Neuronal stem cell (in vitro differentiated cells): ENCODE results near the gene ZBTB49.
A peak's percentile ranks its signal among the peaks of the same experiment; 100 is the strongest.

Experiments used
- DNase-seq: peaks from one replicate; pipeline ENCODE4 v3.0.0-alpha.2; 2013; ENCODE audit warnings: low spot score
- H2AFZ ChIP-seq: one replicate; pipeline ENCODE4 v1.6.1; 2013; ENCODE audit warnings: mild to moderate bottlenecking, low read length, inconsistent platforms
- H2AK5ac ChIP-seq: 2 replicates; pipeline ENCODE4 v1.6.1; 2013; ENCODE audit warnings: low read depth, mild to moderate bottlenecking, inconsistent platforms, low read length, moderate library complexity, mixed read lengths
- H2BK120ac ChIP-seq: 2 replicates; pipeline ENCODE4 v1.6.1; 2013; ENCODE audit warnings: low read depth, mild to moderate bottlenecking, inconsistent platforms, low read length, moderate library complexity, mixed read lengths
- H2BK12ac ChIP-seq: one replicate; pipeline ENCODE4 v1.6.1; 2013; ENCODE audit warnings: low read length, inconsistent platforms
- H2BK15ac ChIP-seq: 2 replicates; pipeline ENCODE4 v1.6.1; 2013; ENCODE audit warnings: mild to moderate bottlenecking, low read length, inconsistent platforms, mixed read lengths
- H2BK5ac ChIP-seq: one replicate; pipeline ENCODE4 v1.6.1; 2013; ENCODE audit warnings: inconsistent platforms, mild to moderate bottlenecking, low read length, moderate library complexity
- H3K14ac ChIP-seq: one replicate; pipeline ENCODE4 v1.6.1; 2013; ENCODE audit warnings: low read length, inconsistent platforms
- H3K18ac ChIP-seq: 2 replicates; pipeline ENCODE4 v1.6.1; 2013; ENCODE audit warnings: low read length, inconsistent platforms
- H3K23ac ChIP-seq: 2 replicates; pipeline ENCODE4 v1.6.1; 2013; ENCODE audit warnings: low read depth, mild to moderate bottlenecking, mixed read lengths, low read length, inconsistent platforms; ENCODE audit not compliant: poor library complexity
- H3K27ac ChIP-seq: replicated peaks from 3 replicates; pipeline ENCODE4 v1.5.1; 2013; ENCODE audit warnings: low read length, inconsistent platforms
- H3K27me3 ChIP-seq, 3 experiments: 2 replicates each; pipeline ENCODE4 v1.6.1; 2013; ENCODE audit warnings: low read length in 3 of 3, mild to moderate bottlenecking in 2 of 3, inconsistent platforms in 1 of 3, low read depth in 1 of 3, mixed read lengths in 1 of 3, moderate library complexity in 1 of 3; ENCODE audit not compliant: control insufficient read depth in 3 of 3, insufficient read depth in 3 of 3
- H3K36me3 ChIP-seq, 2 donors: replicated peaks in 1 of 2; 2 replicates each; pipeline ENCODE4 v1.6.1; 2013; ENCODE audit warnings: low read length in 2 of 2; ENCODE audit not compliant: control insufficient read depth in 2 of 2, insufficient read depth in 2 of 2
- H3K4ac ChIP-seq: 2 replicates; pipeline ENCODE4 v1.6.1; 2013; ENCODE audit warnings: inconsistent platforms, mild to moderate bottlenecking, low read length, moderate library complexity
- H3K4me1 ChIP-seq, 2 donors: 1 replicate in 1 of 2; 2 replicates in 1 of 2; pipeline ENCODE4 v1.6.1; 2013; ENCODE audit warnings: low read length in 2 of 2, low read depth in 1 of 2; ENCODE audit not compliant: control insufficient read depth in 2 of 2, insufficient read depth in 1 of 2
- H3K4me2 ChIP-seq: one replicate; pipeline ENCODE4 v1.6.1; 2013; ENCODE audit warnings: mild to moderate bottlenecking, low read length, inconsistent platforms; ENCODE audit not compliant: insufficient read depth, poor library complexity, severe bottlenecking
- H3K4me3 ChIP-seq, 2 donors: 2 replicates each; pipeline ENCODE4 v1.5.1; 2013; ENCODE audit warnings: low read length in 2 of 2, mild to moderate bottlenecking in 2 of 2, inconsistent platforms in 1 of 2, moderate library complexity in 1 of 2
- H3K79me1 ChIP-seq: one replicate; pipeline ENCODE4 v1.6.1; 2013; ENCODE audit warnings: low read depth, mild to moderate bottlenecking, inconsistent platforms, low read length, moderate library complexity
- H3K9ac ChIP-seq: one replicate; pipeline ENCODE4 v1.6.1; 2013; ENCODE audit warnings: mild to moderate bottlenecking, low read depth, low read length, inconsistent platforms; ENCODE audit not compliant: poor library complexity
- H3K9me3 ChIP-seq, 2 donors: replicated peaks in 1 of 2; 2 replicates each; pipeline versions ENCODE3 to v1.6.1; 2013; ENCODE audit warnings: low read length in 2 of 2, mild to moderate bottlenecking in 2 of 2, inconsistent platforms in 1 of 2, low read depth in 1 of 2, mixed read lengths in 1 of 2, moderate library complexity in 1 of 2; ENCODE audit not compliant: control insufficient read depth in 2 of 2, insufficient read depth in 1 of 2
- H4K8ac ChIP-seq: one replicate; pipeline ENCODE4 v1.6.1; 2013; ENCODE audit warnings: low read depth, mild to moderate bottlenecking, inconsistent platforms, low read length, moderate library complexity
- H4K91ac ChIP-seq: one replicate; pipeline ENCODE4 v1.6.1; 2013; ENCODE audit warnings: low read length, low read depth, mild to moderate bottlenecking, inconsistent platforms; ENCODE audit not compliant: poor library complexity
- WGBS, 2 donors: extraction: QIAGEN DNeasy Blood & Tissue Kit; methylation state at CpG; one replicate each; pipeline ENCODE4 v1.1.7; 2013; ENCODE audit warnings: missing lambda C conversion rate in 2 of 2, mixed read lengths in 1 of 2; ENCODE audit not compliant: insufficient read length in 2 of 2, insufficient replicate concordance in 1 of 2; ENCODE audit errors: extremely low coverage in 2 of 2; 5-methylcytosine and 5-hydroxymethylcytosine counted together

ZBTB49 gene

DNA sequence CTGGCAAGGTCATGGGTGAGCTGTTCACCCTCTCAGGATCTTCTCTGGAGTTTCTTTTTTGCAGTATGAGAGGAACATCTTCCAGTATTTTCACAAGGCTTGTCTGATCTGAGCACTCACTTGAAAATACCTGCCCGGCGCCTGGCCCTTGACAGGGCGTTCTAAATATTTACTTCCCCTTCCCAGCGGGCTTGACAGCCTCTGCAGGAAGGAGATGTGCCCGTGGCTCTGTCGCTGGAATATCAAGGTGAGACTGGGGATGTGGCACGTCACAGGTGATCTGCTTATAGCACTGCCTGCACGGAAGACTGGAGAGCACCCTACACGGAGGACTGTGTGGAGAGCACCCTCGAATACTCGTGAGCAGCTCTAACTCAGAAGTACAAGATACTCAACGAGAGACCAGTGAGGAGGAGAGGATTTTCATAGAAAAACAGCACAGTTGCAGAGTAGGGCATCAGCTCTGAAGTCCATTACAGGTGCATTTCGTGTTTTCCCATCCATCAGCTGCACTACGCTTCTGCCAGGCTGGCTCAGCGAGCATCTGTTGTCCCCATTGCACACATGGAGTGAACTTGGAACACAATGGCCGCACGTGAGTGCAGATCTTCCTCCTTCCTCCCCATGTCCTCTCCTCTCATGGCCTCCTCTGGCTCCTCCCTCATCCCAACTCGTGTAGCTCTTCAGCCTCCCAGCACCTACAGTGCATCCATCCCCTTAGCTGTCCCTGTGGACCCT, 32.1 kb downstream of the ZBTB49 start:
- no peak overlapping the region for H3K14ac ChIP-seq
- no peak overlapping the region for H2BK5ac ChIP-seq
- WGBS, 2 donors = no CpG with 5 or more reads among the region's 18 CpGs
- no peaks in the 10 kb centered on the region for H3K9me3 ChIP-seq
- no peak overlapping the region for H3K23ac ChIP-seq
- H3K4me2 ChIP-seq = no peak overlapping the region
- no peak overlapping the region for H3K18ac ChIP-seq
- no peak overlapping the region for H3K27ac ChIP-seq
- H3K27me3 ChIP-seq = no peaks in the 10 kb centered on the region
- no peak overlapping the region for H4K8ac ChIP-seq
- H2BK120ac ChIP-seq = no peak overlapping the region
- H4K91ac ChIP-seq = no peak overlapping the region
- peak overlapping the region in 1 of 2 donors; percentile 36 for H3K4me3 ChIP-seq
- H3K4ac ChIP-seq = no peak overlapping the region
- DNase-seq = no peak
- peaks cover 2 to 6% of the 10 kb centered on the region in 2 donors for H3K4me1 ChIP-seq
- no peak overlapping the region for H2BK12ac ChIP-seq
- H2AK5ac ChIP-seq = no peak overlapping the region
- H2BK15ac ChIP-seq = no peak overlapping the region
- H3K79me1 ChIP-seq = no peaks in the 10 kb centered on the region
- H2AFZ ChIP-seq = no peak overlapping the region
- H3K9ac ChIP-seq = no peak overlapping the region
- peaks cover 15 to 36% of the 10 kb centered on the region in 2 donors for H3K36me3 ChIP-seq

DNA sequence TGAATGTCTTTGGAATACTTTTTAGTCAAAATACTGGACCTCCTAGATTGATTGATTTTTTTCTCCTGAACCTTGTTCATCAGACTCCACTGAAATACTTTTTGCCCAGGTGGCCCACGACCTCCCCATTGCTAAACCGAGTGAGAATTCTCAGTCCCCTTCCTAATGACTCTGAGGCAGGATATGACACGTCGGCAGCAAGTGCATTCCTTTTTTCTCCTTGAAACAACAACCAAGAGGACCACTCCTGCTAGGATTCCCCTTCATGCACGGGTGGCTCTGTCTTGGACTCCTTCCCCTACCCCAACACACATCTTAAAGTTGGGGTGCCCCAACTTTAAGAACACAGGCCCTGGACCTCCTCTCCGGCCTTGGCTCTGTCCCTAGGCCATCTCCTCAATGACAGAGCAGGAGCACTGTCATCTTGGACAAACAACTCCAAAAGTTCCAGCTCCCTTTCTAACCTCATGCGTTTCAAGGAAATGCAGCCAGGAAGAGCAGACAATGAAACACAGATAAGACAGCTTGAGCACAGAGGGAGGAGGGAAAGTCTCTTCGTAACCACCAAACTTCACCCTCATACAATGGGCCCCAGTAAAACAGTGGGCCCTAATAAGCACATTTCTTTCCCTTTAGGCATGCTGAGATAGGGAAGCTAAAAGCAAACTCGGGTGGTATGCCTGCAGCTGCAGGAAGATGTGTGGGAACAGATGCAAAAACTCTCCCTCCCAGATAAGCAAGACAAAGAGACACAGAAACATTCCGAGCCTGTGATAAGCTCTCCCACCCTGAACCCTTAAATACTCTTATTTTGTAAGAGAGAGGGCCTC, 33.9 kb downstream of the ZBTB49 start:
- Histone ChIP-seq H2BK120ac (no peak overlapping the region), H3K4me3 (no peak overlapping the region), H2BK12ac (no peak overlapping the region), H3K79me1 (no peaks in the 10 kb centered on the region), H3K27me3 (no peaks in the 10 kb centered on the region), H3K18ac (peak overlapping the region; percentile 29), H3K9me3 (no peaks in the 10 kb centered on the region), H3K23ac (no peak overlapping the region), H3K4me2 (no peak overlapping the region), H2AK5ac (no peak overlapping the region), H3K14ac (no peak overlapping the region), H3K4ac (no peak overlapping the region), H3K36me3 (peaks cover 15 to 29% of the 10 kb centered on the region in 2 donors), H3K27ac (peak overlapping the region; percentile 22), H3K4me1 (peaks cover 2 to 6% of the 10 kb centered on the region in 2 donors), H2BK15ac (no peak overlapping the region), H2AFZ (no peak overlapping the region), H2BK5ac (no peak overlapping the region), H4K8ac (peak overlapping the region; percentile 48), H4K91ac (no peak overlapping the region), H3K9ac (no peak overlapping the region)
- no CpG with 5 or more reads among the region's 10 CpGs for WGBS, 2 donors
- no peak for DNase-seq

DNA sequence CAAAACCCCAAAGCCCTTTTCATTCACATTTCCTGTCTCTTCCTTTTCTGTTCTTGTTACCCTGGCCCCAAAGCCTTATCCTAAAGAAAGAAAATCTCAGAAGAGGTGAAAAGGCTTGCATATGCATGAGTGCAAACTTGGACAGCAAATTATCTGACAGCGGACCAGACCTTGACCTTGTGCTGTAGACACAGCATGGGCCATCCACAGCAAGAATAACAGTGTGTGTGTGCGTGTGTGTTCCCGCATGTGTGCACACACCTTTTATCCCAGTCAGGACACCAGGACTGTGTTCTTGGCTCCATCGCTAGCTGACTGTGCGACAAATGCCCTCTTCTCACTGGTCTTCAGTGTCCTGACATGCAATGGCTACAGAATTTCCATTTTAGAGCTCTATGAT, 35.3 kb downstream of the ZBTB49 start:
- no peaks in the 10 kb centered on the region for H3K27me3 ChIP-seq
- peak overlapping the region in 1 of 2 donors; percentile 70 for H3K4me3 ChIP-seq
- H2BK120ac ChIP-seq = no peak overlapping the region
- no peaks in the 10 kb centered on the region for H3K9me3 ChIP-seq
- H4K8ac ChIP-seq = no peak overlapping the region
- peaks cover 15 to 25% of the 10 kb centered on the region in 2 donors for H3K36me3 ChIP-seq
- H2BK12ac ChIP-seq = no peak overlapping the region
- H3K4ac ChIP-seq = no peak overlapping the region
- H2AK5ac ChIP-seq = no peak overlapping the region
- DNase-seq = no peak
- no peak overlapping the region for H3K23ac ChIP-seq
- no peak overlapping the region for H3K14ac ChIP-seq
- no peak overlapping the region for H2BK15ac ChIP-seq
- no peak overlapping the region for H4K91ac ChIP-seq
- H3K4me1 ChIP-seq = peaks cover 2 to 6% of the 10 kb centered on the region in 2 donors
- no CpG with 5 or more reads among the region's 5 CpGs for WGBS, 2 donors
- H3K9ac ChIP-seq = peak overlapping the region; percentile 38
- H3K27ac ChIP-seq = no peak overlapping the region
- H2BK5ac ChIP-seq = no peak overlapping the region
- H3K18ac ChIP-seq = no peak overlapping the region
- H3K4me2 ChIP-seq = no peak overlapping the region
- no peak overlapping the region for H2AFZ ChIP-seq
- peaks cover 2% of the 10 kb centered on the region for H3K79me1 ChIP-seq

- Histone ChIP-seq H2BK5ac (no peak overlapping the region), H3K27me3 (no peaks in the 10 kb centered on the region), H3K9me3 (no peaks in the 10 kb centered on the region), H2BK12ac (no peak overlapping the region), H2BK120ac (no peak overlapping the region), H3K36me3 (peaks cover 9 to 16% of the 10 kb centered on the region in 2 donors), H2BK15ac (no peak overlapping the region), H3K4me3 (no peak overlapping the region), H3K4me2 (no peak overlapping the region), H2AK5ac (no peak overlapping the region), H4K8ac (no peak overlapping the region), H3K9ac (no peak overlapping the region), H3K18ac (no peak overlapping the region), H3K4ac (no peak overlapping the region), H3K79me1 (peaks cover 2% of the 10 kb centered on the region), H3K14ac (no peak overlapping the region), H4K91ac (no peak overlapping the region), H2AFZ (no peak overlapping the region), H3K27ac (no peak overlapping the region), H3K23ac (no peak overlapping the region), H3K4me1 (peaks cover 2 to 6% of the 10 kb centered on the region in 2 donors)
- WGBS, 2 donors = no CpG with 5 or more reads among the region's 4 CpGs
- no peak for DNase-seq
Observed at GRCh38 chr4:4326166-4326565, 36.1 kb downstream of the ZBTB49 start.
